Nephron progenitor cell (in vitro differentiated cells): Measurements from ENCODE around the gene DCLK1.
A peak's percentile ranks its signal among the peaks of the same experiment; 100 is the strongest.

Experiments
- DNase-seq: peaks from one replicate; pipeline ENCODE4 v3.0.0; 2021
- H3K27ac Mint-ChIP-seq: 2 replicates; pipeline ENCODE4 v1.8.0; 2021; ENCODE audit warnings: mild to moderate bottlenecking, moderate library complexity, mixed read lengths
- H3K27me3 Mint-ChIP-seq: 2 replicates; pipeline ENCODE4 v1.8.0; 2021; ENCODE audit warnings: mild to moderate bottlenecking, low read depth, mixed read lengths; ENCODE audit not compliant: poor library complexity
- H3K36me3 Mint-ChIP-seq: 2 replicates; pipeline ENCODE4 v1.8.0; 2021; ENCODE audit warnings: low read depth, mixed read lengths
- H3K4me1 Mint-ChIP-seq: 2 replicates; pipeline ENCODE4 v1.8.0; 2021; ENCODE audit warnings: mixed read lengths
- H3K4me3 Mint-ChIP-seq: 2 replicates; pipeline ENCODE4 v1.8.0; 2021; ENCODE audit warnings: mild to moderate bottlenecking, moderate library complexity, mixed read lengths
- H3K9me3 Mint-ChIP-seq: 2 replicates; pipeline ENCODE4 v1.8.0; 2021; ENCODE audit warnings: mild to moderate bottlenecking, moderate library complexity, mixed read lengths
- TF ChIP-seq, protein P1 (sequence below): fragments of 200-600 bp; sonication (generic); IDR thresholded peaks from 2 replicates; pipeline ENCODE4 v1.5.0; 2021; ENCODE audit warnings: antibody characterized with exemption

DCLK1 gene

DNA sequence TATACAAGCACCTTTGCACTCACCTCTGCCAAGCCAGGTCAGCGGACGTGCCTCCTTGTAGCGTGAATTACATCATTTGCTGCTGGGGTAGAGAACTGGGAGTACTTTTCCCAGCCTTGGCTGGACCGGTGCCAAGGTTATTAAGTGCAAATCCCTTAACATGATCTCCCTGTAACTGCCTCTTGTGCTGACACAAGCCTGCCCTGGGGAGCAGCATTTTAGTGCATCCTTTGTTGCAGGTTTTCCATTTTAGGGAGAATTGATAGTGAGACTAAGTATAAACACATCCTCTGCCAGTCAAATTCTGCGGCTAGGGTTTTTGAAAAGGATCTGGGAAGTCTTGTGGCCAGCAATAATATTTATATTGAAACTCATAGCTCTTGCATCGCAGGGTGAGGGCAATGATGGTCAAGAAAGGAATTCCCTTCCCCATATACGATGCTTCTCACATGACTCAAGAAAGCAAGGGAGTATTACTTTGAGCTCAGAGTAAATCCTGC lies 32.7 kb upstream of the DCLK1 start:
- Mint-ChIP-seq H3K9me3 (no peaks in the 10 kb centered on the region), H3K36me3 (no peaks in the 10 kb centered on the region), H3K27ac (peak overlapping the region; percentile 17), H3K4me1 (peaks cover 19% of the 10 kb centered on the region), H3K27me3 (peaks cover 3% of the 10 kb centered on the region), H3K4me3 (no peak overlapping the region)
- peak; percentile 10 for DNase-seq
- TF ChIP-seq, protein P1, sequence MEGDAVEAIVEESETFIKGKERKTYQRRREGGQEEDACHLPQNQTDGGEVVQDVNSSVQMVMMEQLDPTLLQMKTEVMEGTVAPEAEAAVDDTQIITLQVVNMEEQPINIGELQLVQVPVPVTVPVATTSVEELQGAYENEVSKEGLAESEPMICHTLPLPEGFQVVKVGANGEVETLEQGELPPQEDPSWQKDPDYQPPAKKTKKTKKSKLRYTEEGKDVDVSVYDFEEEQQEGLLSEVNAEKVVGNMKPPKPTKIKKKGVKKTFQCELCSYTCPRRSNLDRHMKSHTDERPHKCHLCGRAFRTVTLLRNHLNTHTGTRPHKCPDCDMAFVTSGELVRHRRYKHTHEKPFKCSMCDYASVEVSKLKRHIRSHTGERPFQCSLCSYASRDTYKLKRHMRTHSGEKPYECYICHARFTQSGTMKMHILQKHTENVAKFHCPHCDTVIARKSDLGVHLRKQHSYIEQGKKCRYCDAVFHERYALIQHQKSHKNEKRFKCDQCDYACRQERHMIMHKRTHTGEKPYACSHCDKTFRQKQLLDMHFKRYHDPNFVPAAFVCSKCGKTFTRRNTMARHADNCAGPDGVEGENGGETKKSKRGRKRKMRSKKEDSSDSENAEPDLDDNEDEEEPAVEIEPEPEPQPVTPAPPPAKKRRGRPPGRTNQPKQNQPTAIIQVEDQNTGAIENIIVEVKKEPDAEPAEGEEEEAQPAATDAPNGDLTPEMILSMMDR, result no peak

DNA sequence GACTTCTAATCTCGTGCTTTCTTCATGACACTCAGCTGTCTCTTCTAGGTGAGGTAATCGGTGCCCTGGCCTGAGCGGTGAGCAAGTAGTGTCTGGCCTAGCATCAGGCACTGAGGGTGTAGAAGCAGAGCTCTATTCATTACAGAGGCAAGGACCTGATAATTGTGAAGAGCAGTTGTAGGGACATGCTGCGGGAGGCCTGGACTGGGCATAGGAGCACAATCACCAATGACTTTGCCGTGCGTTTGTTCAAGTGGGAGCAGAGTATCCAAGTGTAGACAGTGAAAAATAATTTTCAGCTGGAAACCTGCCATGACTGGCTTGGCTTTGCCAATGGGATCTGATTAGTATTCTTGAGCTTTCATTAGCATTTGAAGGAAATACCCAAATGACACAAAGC lies 32.1 kb upstream of the DCLK1 start:
- H3K27ac Mint-ChIP-seq, result no peak overlapping the region
- H3K27me3 Mint-ChIP-seq, result peaks cover 3% of the 10 kb centered on the region
- TF ChIP-seq, protein P1, result no peak
- no peak overlapping the region for H3K4me3 Mint-ChIP-seq
- peaks cover 19% of the 10 kb centered on the region for H3K4me1 Mint-ChIP-seq
- no peaks in the 10 kb centered on the region for H3K36me3 Mint-ChIP-seq
- H3K9me3 Mint-ChIP-seq, result no peaks in the 10 kb centered on the region
- DNase-seq, result no peak

DNA sequence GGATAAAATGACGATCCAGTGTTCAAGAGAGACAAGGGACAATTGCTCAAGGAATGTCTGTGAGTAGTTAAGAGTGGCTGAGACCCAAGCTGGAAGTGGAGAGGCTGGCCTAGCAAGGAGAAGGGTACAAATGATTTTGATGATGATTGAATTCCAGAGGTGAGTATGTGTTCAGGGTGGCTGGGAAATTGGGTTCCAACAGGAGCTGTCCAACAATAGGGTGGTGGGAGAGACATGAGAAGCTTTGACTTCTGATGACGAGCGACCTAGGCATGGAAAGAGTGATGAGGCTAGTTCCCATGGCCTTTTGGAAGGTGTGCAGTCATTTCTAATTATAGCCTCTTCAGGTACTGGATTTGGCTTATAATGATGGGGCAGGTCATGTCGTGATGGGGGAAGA lies 29.1 kb upstream of the DCLK1 start:
- TF ChIP-seq, protein P1, result no peak
- no peak for DNase-seq
- Mint-ChIP-seq H3K4me1 (peaks cover 22% of the 10 kb centered on the region), H3K27ac (no peak overlapping the region), H3K27me3 (peaks cover 20% of the 10 kb centered on the region), H3K36me3 (no peaks in the 10 kb centered on the region), H3K9me3 (no peaks in the 10 kb centered on the region), H3K4me3 (no peak overlapping the region)

DNA sequence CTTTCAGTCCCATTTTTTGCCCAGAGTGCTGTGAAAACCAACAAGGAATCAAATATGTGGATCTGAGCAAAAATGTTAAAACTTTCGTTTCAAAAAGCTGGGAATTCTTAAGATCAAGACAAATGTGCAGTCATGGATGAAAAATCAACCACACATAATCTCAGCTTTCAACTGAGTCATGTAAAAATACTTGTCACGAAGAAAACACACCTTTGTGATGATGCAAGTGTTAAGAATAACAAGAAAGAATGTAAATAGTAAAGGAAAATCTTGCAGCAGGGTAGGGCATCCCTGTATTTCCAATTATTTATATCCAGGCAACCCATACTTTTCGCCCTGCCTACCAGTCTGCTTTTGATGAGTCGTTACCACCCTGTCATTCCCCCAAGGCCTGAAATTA lies 27.4 kb upstream of the DCLK1 start:
- TF ChIP-seq, protein P1, result no peak
- no peak for DNase-seq
- Mint-ChIP-seq H3K9me3 (no peaks in the 10 kb centered on the region), H3K4me1 (peaks cover 22% of the 10 kb centered on the region), H3K4me3 (no peak overlapping the region), H3K36me3 (no peaks in the 10 kb centered on the region), H3K27me3 (peaks cover 37% of the 10 kb centered on the region), H3K27ac (no peak overlapping the region)

DNA sequence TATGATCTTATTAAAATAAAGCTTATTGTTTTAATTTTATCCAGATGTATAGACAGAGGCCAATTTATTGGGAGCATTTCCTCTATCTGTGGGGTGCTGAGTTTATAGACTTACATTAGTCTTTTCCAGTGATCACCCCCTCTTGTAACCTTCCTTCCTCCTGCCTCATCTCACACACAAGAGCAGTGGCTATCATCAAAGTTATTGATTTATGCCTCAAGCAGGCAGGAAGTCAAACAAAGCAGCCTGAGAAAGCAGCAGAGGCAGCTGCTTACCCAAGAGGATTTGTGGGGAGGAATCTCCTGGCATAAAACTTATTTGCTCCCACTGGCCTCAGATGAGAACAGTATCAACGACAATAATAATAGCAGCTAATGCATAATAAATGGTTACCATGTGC lies 26.3 kb upstream of the DCLK1 start:
- no peaks in the 10 kb centered on the region for H3K9me3 Mint-ChIP-seq
- H3K4me3 Mint-ChIP-seq, result no peak overlapping the region
- H3K36me3 Mint-ChIP-seq, result no peaks in the 10 kb centered on the region
- no peak for DNase-seq
- H3K27ac Mint-ChIP-seq, result no peak overlapping the region
- peaks cover 12% of the 10 kb centered on the region for H3K4me1 Mint-ChIP-seq
- H3K27me3 Mint-ChIP-seq, result peaks cover 40% of the 10 kb centered on the region
- TF ChIP-seq, protein P1, result no peak

DNA sequence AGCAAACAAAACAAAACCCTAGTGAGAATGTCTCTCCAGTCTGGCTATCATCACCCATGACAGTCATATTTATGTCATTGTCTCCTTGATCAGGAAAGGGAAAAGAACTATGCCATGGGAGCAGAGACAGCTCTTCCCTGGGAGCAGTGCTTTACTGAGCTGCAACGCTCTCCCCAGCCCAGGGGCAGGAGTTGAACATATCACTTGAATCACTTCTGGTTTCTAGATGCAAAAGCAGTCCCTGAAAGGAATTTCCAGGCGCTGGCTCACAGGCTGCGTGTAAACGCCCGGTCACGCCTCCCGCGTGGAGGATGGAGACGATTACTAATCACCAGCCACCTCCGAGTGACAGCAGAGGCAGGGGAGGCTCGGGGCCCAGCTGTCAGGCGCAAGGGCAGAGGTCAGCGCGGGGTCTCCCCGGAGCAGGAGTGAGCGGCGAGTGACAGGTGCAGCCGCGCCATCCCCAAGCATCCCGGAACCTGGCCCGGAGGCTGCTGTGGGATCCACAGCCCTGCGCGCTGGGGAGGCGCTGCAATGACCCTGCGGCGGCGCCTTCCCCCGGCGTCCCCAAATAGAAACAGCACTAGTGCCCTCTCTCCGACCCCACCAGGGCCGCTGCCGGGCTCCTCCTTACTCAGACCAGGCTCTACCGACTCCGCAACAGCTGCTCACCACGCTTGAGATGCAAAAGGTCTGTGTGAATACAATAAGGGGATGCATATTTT lies 23.5 kb upstream of the DCLK1 start:
- H3K4me3 Mint-ChIP-seq, result peak overlapping the region; percentile 74
- no peaks in the 10 kb centered on the region for H3K36me3 Mint-ChIP-seq
- peaks cover 11% of the 10 kb centered on the region for H3K9me3 Mint-ChIP-seq
- no peak overlapping the region for H3K27ac Mint-ChIP-seq
- H3K4me1 Mint-ChIP-seq, result peaks cover 12% of the 10 kb centered on the region
- H3K27me3 Mint-ChIP-seq, result peaks cover 37% of the 10 kb centered on the region
- TF ChIP-seq, protein P1, result no peak
- peak; percentile 65 for DNase-seq
